ENCODE data around the gene OST4.

Gene OST4

GRCh38 chr2:27053776-27054175 lies 17.7 kb downstream of the OST4 start:
- no peak for DNase-seq (ENCODE audit: low read depth in 3 of 3)

DNA sequence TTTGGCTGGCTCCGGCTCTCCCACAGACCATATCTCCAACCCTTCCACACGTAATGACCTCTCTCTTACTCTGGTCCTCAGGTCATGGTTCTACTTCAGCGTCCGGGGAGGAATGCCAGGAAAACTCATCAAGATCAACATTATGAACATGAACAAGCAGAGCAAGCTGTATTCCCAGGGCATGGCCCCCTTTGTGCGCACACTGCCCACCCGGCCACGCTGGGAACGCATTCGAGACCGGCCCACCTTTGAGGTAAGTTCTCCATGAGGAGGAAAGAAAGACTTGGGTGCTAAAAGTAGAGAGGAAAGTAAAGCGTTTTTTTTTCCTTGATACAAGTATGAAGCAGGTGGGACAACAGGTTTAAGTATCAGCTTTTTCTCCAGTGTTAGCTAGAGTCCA lies 18.1 kb downstream of the OST4 start:
- no peak for DNase-seq (ENCODE audit: low read depth in 3 of 3)

- peak in 1 of 3 experiments; percentile 5 for DNase-seq (ENCODE audit: low read depth in 3 of 3)
These were observed 19.4 kb downstream of the OST4 start for GRCh38 chr2:27051902-27052645.

DNA sequence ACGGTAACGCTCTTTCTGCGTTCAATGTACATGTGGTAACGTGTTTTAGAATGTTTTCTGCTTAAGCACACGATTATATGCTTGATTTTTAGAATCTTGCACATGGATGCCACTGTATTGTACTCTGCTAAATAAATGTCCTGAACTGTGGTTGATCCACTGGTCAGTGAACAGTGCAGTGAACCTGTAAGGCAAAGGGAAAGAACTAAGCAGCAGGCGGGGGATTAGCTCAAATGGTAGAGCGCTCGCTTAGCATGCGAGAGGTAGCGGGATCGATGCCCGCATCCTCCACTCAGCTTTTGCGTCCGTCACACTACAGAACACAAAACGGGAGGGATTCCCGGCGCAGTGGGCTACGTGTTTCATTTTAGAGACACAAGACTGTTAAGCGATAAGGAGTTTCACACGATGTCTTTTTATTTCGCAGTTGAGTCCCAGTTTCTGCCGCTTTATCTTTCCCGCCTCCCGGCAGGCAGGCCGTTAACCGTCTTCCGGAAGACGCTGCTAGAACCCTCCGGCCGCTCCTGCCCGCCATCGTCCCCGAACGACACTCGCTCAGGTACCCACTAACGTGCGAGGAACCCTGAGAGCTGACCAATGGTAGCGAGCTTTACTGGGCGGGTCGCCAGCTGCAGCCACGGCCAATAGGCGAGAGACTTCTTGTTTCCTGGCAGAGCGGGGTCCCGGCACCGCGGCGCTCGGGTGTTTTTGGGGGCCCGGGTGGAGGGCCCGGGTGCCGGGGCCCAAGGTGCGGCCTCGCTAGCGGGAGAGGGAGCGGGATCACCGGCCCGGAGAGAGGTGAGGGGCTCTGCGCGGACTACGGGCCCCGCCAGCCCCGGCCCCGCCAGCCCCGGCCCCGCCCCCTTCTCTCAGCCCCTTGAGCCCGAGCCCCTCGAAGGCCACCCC lies 20.2 kb downstream of the OST4 start, which contains the start of gene AGBL5:
AGBL5 (plus strand) TSS at position 673 of the 906 bp plus-strand sequence. CDS start 1,291 bp downstream, outside the sequence.
- DNase-seq (ENCODE audit: low read depth in 3 of 3) = peak; percentile 89 to 94 (median 92)

- DNase-seq (ENCODE audit: low read depth in 3 of 3) = peak; percentile 86 to 90 (median 88)
These were observed 21.0 kb downstream of the OST4 start for GRCh38 chr2:27050281-27050995.

DNA sequence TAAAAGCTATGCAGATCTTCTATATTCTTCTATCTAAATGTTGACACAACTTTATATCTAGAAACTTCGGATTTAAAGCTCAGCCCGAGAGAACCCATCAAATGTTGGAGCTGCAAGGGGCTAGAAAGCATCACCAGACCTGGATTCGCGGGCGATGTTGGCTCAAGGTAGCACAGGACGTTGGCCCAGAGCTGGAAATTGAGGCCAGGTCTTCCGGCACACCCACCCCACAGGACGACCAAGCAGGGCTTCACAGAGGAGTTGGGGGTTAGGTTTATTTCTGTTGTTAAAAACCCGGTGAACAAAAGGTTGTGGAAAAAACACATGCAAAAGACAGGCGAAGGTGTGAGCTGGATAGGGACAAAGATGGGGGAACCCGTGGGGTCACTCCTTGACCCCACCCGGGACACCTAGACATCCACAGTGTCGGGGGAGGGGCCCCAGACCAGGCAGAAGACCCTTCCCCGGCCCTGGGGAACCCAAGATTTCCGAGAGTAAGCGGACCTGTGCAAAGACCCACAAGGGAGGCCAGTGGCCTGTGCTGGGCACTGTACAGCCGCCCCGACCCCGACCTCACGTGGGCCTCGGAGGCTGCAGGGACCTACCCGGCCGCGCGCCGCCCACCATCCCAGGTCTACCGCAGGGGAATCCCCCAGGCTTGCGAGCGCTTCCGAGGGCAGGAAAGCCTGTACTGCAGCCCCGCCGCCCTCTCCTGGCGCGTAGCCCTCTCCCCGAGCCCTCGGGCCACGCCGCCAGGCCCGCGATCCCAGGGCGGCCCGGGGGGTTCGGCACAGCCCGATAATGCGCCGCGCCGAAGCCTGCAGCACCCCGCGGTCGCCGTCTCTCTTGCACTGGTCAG lies 21.8 kb downstream of the OST4 start:
- peak in 2 of 3 experiments; percentile 37 to 72 for DNase-seq (ENCODE audit: low read depth in 3 of 3)

DNA sequence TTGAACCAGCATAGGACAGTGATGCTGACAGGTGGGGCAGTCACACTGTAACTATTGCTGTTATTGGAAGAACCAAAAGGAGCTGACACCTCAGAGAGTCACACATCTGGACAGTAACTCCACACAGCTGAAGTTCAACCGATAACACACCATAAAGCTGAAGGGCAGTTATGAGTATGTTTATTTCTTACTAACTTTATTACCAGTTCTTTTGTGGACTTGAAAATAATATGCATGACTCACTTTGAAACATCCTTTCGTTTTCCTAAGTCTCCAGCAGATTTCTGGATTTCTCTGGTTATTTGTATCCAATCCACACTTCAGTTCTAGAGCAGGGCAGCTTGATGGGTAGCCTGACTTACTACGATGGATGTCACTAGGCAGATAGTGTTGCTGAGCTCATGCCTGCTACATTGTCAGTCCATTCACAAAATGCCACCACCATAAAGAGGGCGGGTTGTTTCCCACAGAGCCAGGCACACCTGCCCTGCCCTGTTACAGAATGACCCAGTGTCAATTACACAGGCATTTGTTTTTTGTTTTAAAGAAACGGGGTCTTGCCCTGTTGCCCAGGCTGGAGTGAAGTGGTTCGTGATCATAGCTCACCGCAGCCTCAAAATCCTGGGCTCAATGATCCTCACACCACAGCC lies 28.3 kb downstream of the OST4 start:
- no peak for DNase-seq (ENCODE audit: low read depth in 3 of 3)

DNA sequence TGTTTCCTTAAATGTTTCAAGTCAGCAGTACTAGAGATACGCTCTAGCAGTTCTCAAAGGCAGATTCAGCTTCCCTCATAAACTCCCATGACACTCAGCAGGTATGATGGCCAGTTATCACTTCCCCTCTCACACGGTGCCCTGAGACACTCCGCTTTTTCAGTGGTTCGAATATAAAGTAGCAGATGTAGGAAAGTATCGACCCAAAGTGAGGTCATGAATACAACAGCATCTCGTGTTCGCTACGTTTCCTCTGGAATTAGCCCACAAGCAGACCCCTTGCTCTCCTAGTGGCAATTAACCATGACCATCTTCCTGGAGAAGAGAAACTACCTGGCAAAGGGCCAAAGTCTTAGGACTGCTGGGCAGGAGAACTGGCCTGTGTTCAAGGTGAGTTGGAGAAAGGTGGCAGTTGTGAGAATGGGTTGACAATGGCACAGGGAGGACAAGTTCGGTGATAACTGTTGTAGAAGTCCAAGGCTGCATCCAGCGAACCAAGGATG lies 29.2 kb downstream of the OST4 start:
- DNase-seq (ENCODE audit: low read depth in 3 of 3) = no peak

- no peak for DNase-seq (ENCODE audit: low read depth in 3 of 3)
These were observed 29.7 kb downstream of the OST4 start for GRCh38 chr2:27041752-27042151.

DNA sequence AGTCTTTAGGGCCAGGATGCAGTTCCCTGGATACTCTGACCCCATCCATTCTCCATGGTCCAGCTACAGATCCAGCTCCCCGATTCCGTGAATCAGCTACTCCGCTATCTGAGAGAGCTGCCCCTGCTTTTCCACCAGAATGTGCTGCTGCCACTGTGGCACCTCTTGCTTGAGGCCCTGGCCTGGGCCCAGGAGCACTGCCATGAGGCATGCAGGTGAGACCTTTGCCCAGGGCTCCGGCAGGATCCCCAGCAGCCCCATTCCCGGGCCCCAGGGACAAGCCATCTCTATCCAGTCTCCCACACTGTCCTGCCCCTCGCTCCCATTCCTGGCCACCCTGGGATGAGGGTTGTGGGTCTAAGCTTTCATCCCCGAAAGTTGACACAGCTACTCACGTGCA lies 31.2 kb downstream of the OST4 start:
- no peak for DNase-seq (ENCODE audit: low read depth in 3 of 3)

GRCh38 chr2:27039871-27040270 lies 31.6 kb downstream of the OST4 start:
- no peak for DNase-seq (ENCODE audit: low read depth in 3 of 3)

GRCh38 chr2:27039426-27039825 lies 32.0 kb downstream of the OST4 start:
- no peak for DNase-seq (ENCODE audit: low read depth in 3 of 3)

- DNase-seq (ENCODE audit: low read depth in 3 of 3) = no peak
These were observed 32.7 kb downstream of the OST4 start for GRCh38 chr2:27038631-27039339.

DNA sequence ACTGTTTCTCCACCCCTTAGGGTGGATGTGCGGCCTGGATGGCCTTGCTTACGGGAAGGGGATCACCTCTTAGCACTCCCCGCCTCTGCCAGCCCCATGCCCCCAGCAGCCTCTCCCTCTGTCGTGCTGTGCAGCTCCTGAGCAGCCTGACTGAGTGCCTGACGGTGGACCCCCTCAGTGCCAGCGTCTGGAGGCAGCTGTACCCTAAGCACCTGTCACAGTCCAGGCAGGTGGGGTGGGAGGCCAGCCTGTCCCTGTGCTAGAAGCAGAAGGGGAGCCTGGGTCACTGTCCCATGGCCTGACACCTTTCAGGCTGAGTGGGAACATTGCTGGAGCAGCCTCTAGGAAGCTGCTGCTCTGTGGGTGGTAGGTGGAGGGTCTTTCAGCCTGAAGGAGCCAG lies 33.4 kb downstream of the OST4 start:
- no peak for DNase-seq (ENCODE audit: low read depth in 3 of 3)

- DNase-seq (ENCODE audit: low read depth in 3 of 3) = no peak
These were observed 38.1 kb downstream of the OST4 start for GRCh38 chr2:27033253-27033852.

GRCh38 chr2:27032495-27033252 lies 38.8 kb downstream of the OST4 start, which contains the start of gene TMEM214:
TSS of gene TMEM214 (plus strand) at chr2:27032965. CDS start at chr2:27033016, 51 bp downstream.
- peak; percentile 59 to 87 (median 73) for DNase-seq (ENCODE audit: low read depth in 3 of 3)

DNA sequence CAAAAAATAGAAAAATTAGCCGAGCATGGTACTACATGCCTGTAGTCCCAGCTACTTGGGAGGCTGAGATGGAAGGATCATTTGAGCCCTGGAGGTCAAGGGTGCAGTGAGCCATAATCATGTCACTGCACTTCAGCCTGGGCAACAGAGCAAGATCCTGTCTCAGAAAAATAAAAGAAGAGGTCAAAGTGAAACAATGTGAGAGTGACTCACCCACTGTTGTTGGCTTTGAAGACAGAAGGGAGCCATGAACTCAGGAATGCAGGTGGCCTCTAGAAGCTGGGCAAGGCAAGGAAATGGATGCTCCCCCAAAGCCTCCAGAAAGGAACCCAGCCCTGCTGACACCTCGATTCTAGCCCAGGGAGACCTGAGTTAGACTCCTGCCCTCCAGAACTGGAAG lies 42.4 kb downstream of the OST4 start:
- DNase-seq (ENCODE audit: low read depth in 3 of 3) = no peak

GRCh38 chr2:27027211-27027651 lies 44.2 kb downstream of the OST4 start:
- DNase-seq (ENCODE audit: low read depth in 3 of 3) = no peak
